Measurements from ENCODE around the gene POLR1E. TPM values are rescaled to one million over a fixed set of nuclear protein-coding genes. Genes with fewer than 3 reads are reported as not detected.
A peak's percentile ranks its signal among the peaks of the same experiment; 100 is the strongest.

The POLR1E gene
- total and polyA plus RNA-seq, 10 of the 15 experiments (the other 5 are each of a cell fraction or from before 2014, with no cell fraction given): 13.7 to 71.3 (median 50.4) TPM

DNA sequence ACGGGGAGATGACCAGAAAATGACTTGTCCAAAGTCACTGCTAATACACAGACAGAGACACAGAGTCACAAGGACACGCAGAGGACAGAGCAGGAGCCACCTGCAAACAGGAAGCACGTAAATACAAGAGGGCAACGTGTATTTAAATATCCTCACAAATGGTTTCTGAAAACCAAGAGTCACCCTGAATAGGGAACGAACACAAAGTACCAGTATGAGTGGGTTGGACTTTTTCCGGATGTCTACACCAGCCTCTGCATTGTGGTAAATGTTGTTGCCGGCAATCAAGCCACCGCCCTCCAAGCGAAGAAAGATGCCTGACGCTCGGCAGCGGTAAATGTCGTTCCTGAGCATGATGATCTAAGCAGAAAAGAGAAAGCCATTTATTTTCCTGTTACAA, 46.0 kb downstream of the POLR1E start (continued):
- TF ChIP-seq, protein P1, sequence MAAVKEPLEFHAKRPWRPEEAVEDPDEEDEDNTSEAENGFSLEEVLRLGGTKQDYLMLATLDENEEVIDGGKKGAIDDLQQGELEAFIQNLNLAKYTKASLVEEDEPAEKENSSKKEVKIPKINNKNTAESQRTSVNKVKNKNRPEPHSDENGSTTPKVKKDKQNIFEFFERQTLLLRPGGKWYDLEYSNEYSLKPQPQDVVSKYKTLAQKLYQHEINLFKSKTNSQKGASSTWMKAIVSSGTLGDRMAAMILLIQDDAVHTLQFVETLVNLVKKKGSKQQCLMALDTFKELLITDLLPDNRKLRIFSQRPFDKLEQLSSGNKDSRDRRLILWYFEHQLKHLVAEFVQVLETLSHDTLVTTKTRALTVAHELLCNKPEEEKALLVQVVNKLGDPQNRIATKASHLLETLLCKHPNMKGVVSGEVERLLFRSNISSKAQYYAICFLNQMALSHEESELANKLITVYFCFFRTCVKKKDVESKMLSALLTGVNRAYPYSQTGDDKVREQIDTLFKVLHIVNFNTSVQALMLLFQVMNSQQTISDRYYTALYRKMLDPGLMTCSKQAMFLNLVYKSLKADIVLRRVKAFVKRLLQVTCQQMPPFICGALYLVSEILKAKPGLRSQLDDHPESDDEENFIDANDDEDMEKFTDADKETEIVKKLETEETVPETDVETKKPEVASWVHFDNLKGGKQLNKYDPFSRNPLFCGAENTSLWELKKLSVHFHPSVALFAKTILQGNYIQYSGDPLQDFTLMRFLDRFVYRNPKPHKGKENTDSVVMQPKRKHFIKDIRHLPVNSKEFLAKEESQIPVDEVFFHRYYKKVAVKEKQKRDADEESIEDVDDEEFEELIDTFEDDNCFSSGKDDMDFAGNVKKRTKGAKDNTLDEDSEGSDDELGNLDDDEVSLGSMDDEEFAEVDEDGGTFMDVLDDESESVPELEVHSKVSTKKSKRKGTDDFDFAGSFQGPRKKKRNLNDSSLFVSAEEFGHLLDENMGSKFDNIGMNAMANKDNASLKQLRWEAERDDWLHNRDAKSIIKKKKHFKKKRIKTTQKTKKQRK (IDR thresholded peaks at IDR 0.05; ENCODE audit: low read depth, low read length): no peak
- TF ChIP-seq CHD4 (IDR thresholded peaks at IDR 0.05) (no peak), SMAD5 (IDR thresholded peaks at IDR 0.05; ENCODE audit: low read depth) (no peak), TBL1XR1 (IDR thresholded peaks at IDR 0.05; ENCODE audit: low read depth, low read length) (0 out of 2 replicates have a peak, but pooled peaks have one; percentile 45), TARDBP (IDR thresholded peaks at IDR 0.05; ENCODE audit: borderline replicate concordance) (no peak), NBN (IDR thresholded peaks at IDR 0.05) (no peak; the same call in 1 of the 2 replicates), HDGF (IDR thresholded peaks at IDR 0.05) (no peak), SP1 (IDR thresholded peaks at IDR 0.05; ENCODE audit: low read depth, low read length) (peak; percentile 10), IKZF1 (conservative IDR thresholded peaks at IDR 0.05) (no peak; the same call in 1 of the 2 replicates), CBX3 (IDR thresholded peaks at IDR 0.05; ENCODE audit: borderline replicate concordance, low read depth) (no peak), CBFB (IDR thresholded peaks at IDR 0.05; ENCODE audit: low read depth) (peak; percentile 58; the same call in 1 of the 2 replicates), IRF4 (IDR thresholded peaks at IDR 0.05; ENCODE audit: low read depth, low read length) (peak; percentile 38; the same call in 1 of the 2 replicates), EP300 (IDR thresholded peaks at IDR 0.05; ENCODE audit: borderline replicate concordance in 1 of 2, control insufficient read depth in 1 of 2, low read depth in 2 of 2, low read length in 2 of 2) (peak; percentile 50 to 69; a peak in 3 of 4 replicates), FOS (IDR thresholded peaks at IDR 0.05; ENCODE audit: borderline replicate concordance, extremely low read depth, insufficient read length) (no peak)
- TF ChIP-seq, protein P2, sequence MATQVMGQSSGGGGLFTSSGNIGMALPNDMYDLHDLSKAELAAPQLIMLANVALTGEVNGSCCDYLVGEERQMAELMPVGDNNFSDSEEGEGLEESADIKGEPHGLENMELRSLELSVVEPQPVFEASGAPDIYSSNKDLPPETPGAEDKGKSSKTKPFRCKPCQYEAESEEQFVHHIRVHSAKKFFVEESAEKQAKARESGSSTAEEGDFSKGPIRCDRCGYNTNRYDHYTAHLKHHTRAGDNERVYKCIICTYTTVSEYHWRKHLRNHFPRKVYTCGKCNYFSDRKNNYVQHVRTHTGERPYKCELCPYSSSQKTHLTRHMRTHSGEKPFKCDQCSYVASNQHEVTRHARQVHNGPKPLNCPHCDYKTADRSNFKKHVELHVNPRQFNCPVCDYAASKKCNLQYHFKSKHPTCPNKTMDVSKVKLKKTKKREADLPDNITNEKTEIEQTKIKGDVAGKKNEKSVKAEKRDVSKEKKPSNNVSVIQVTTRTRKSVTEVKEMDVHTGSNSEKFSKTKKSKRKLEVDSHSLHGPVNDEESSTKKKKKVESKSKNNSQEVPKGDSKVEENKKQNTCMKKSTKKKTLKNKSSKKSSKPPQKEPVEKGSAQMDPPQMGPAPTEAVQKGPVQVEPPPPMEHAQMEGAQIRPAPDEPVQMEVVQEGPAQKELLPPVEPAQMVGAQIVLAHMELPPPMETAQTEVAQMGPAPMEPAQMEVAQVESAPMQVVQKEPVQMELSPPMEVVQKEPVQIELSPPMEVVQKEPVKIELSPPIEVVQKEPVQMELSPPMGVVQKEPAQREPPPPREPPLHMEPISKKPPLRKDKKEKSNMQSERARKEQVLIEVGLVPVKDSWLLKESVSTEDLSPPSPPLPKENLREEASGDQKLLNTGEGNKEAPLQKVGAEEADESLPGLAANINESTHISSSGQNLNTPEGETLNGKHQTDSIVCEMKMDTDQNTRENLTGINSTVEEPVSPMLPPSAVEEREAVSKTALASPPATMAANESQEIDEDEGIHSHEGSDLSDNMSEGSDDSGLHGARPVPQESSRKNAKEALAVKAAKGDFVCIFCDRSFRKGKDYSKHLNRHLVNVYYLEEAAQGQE (IDR thresholded peaks at IDR 0.05; ENCODE audit: low read depth, low read length): no peak
- TF ChIP-seq, protein P3, sequence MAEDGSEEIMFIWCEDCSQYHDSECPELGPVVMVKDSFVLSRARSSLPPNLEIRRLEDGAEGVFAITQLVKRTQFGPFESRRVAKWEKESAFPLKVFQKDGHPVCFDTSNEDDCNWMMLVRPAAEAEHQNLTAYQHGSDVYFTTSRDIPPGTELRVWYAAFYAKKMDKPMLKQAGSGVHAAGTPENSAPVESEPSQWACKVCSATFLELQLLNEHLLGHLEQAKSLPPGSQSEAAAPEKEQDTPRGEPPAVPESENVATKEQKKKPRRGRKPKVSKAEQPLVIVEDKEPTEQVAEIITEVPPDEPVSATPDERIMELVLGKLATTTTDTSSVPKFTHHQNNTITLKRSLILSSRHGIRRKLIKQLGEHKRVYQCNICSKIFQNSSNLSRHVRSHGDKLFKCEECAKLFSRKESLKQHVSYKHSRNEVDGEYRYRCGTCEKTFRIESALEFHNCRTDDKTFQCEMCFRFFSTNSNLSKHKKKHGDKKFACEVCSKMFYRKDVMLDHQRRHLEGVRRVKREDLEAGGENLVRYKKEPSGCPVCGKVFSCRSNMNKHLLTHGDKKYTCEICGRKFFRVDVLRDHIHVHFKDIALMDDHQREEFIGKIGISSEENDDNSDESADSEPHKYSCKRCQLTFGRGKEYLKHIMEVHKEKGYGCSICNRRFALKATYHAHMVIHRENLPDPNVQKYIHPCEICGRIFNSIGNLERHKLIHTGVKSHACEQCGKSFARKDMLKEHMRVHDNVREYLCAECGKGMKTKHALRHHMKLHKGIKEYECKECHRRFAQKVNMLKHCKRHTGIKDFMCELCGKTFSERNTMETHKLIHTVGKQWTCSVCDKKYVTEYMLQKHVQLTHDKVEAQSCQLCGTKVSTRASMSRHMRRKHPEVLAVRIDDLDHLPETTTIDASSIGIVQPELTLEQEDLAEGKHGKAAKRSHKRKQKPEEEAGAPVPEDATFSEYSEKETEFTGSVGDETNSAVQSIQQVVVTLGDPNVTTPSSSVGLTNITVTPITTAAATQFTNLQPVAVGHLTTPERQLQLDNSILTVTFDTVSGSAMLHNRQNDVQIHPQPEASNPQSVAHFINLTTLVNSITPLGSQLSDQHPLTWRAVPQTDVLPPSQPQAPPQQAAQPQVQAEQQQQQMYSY (CRISPR knock-in tag; IDR thresholded peaks at IDR 0.05): no peak
- TF ChIP-seq, protein P4, sequence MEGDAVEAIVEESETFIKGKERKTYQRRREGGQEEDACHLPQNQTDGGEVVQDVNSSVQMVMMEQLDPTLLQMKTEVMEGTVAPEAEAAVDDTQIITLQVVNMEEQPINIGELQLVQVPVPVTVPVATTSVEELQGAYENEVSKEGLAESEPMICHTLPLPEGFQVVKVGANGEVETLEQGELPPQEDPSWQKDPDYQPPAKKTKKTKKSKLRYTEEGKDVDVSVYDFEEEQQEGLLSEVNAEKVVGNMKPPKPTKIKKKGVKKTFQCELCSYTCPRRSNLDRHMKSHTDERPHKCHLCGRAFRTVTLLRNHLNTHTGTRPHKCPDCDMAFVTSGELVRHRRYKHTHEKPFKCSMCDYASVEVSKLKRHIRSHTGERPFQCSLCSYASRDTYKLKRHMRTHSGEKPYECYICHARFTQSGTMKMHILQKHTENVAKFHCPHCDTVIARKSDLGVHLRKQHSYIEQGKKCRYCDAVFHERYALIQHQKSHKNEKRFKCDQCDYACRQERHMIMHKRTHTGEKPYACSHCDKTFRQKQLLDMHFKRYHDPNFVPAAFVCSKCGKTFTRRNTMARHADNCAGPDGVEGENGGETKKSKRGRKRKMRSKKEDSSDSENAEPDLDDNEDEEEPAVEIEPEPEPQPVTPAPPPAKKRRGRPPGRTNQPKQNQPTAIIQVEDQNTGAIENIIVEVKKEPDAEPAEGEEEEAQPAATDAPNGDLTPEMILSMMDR (IDR thresholded peaks at IDR 0.05 in 2 of 3, conservative IDR thresholded peaks at IDR 0.05 in 1 of 3; ENCODE audit: control insufficient read depth in 2 of 3, extremely low read depth in 1 of 3, insufficient read depth in 1 of 3, low read depth in 3 of 3, low read length in 3 of 3): no peak

Data from GM12878 (cell line).